GM12872 (cell line): ENCODE measurements around the gene SMYD4.

ENCODE experiments used
- TF ChIP-seq, protein P1 (sequence below): IDR thresholded peaks from 3 replicates; pipeline ENCODE4 v1.5.1; 2011; ENCODE audit warnings: low read depth, mild to moderate bottlenecking, low read length, moderate library complexity; ENCODE audit not compliant: insufficient read depth

SMYD4 gene

GRCh38 chr17:1745513-1746020, 84.1 kb downstream of the SMYD4 start:
- TF ChIP-seq, protein P1, sequence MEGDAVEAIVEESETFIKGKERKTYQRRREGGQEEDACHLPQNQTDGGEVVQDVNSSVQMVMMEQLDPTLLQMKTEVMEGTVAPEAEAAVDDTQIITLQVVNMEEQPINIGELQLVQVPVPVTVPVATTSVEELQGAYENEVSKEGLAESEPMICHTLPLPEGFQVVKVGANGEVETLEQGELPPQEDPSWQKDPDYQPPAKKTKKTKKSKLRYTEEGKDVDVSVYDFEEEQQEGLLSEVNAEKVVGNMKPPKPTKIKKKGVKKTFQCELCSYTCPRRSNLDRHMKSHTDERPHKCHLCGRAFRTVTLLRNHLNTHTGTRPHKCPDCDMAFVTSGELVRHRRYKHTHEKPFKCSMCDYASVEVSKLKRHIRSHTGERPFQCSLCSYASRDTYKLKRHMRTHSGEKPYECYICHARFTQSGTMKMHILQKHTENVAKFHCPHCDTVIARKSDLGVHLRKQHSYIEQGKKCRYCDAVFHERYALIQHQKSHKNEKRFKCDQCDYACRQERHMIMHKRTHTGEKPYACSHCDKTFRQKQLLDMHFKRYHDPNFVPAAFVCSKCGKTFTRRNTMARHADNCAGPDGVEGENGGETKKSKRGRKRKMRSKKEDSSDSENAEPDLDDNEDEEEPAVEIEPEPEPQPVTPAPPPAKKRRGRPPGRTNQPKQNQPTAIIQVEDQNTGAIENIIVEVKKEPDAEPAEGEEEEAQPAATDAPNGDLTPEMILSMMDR, result no peak

DNA sequence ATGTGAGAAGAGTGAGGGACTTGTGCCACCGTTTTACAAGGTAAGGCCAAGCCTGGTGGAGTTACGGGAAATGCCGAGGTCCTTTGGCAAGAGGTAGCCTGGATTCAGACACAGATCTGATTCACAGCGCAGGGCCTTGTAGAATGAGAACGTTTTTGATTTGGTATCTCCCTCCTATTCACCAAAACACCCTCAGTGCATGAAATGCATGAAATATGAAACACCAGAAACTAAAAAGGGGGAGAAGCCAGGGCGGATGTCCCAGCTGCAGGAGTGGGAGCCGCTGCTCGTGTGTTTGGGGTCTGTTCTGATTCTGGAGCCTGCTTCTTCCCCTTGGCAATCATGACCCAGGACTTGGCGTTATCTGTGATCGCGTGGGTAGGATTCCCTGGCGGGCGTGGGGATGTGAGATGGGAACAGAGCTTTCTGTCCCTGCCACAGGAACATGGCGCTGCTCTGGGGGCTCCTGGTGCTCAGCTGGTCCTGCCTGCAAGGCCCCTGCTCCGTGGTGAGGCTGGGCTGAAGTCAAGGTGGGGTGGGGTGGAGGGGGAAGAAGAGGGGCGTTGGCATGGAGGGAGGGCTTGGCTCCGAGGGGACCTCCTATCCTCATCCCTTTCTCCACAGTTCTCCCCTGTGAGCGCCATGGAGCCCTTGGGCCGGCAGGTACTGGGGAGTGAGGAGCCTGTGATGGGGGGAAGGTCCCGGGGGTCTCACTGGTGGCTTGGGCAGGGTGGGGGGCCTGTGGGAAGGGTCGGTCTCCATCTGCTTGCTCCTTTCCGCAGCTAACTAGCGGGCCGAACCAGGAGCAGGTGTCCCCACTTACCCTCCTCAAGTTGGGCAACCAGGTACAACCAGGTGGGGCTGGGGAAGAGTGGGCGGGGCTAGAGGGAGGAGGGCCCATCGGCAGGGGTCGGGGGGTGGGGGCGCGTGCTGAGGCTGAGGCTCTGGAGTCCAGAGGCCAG, 84.9 kb downstream of the SMYD4 start:
- TF ChIP-seq, protein P1, result no peak

- TF ChIP-seq, protein P1, result no peak
Observed at GRCh38 chr17:1743088-1743439, 86.6 kb downstream of the SMYD4 start.

DNA sequence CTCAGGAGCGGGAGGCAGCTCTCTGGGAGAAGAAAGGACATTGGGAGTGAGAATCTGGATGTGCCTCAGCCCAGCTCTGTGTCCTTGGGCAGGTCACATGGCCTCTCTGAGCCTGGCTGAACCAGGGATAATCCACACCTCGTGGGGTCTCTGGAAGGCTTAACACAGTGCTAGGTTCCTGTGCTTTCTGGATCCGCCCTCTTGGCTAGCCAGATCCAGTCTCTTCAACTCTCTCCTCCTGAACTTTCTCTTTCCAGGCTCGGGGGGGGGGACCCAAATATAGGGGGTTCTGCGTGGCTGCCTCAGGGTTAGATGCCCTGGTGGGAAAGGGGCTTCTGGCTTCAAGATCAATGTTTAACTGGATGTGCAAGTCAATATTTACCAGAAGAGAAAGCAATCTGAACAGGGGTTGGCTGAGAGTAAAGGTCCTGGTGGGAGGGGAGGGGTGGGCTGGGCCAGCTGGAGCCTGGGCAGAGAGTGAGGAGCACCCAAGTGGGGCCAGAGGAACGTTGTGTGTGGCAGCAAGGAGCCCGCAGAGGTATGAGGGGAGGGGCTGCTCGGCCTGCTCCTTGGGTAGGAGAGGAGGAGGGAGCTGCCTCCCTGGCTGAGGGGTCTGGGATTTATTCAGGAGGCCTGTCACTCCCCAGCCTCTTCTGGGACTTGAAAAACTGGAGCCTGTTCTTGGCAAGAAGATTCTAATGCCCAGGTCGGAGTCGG, 87.2 kb downstream of the SMYD4 start, which contains the start of gene SERPINF2:
Gene SERPINF2 (plus strand): TSS at position 501 of the 717 bp plus-strand sequence. CDS start 2,125 bp downstream, outside the sequence.
- TF ChIP-seq, protein P1, result no peak

DNA sequence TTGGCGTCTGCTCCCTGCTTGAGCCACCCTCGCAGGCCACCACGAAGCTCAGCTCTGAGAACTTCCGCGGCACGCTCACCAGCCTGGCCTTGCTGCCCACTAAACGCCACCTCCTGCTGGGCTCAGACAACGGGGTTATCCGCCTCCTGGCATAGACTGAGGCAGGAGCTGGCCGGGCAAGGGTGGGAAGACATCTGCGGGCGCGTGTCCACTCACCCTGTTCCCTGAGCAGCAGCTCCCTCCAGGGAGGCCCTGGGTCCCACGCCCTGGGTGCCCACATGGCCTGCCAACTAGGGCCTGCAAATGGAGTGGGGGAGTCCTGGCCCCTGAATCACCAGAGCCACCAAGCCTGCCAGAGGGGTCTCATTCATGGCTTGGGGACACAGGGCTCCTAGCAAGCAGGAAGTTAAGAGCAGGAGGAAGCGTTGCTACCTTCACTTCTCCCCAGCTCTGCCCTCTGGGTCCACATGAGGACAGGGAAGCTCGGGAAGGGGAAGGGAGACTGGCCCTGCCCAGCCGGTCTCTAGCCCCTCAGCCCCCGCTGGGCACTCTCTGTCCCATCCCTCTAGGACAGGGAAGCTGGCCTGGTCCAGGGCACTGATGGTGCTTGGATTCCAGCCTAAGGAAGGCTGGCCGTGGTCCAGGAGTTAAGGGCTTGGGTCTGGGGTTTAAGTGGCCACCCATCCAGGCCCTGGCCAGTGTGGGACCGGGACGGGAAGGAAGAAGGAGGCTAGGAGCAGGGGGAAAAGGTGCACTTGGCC, 92.0 kb downstream of the SMYD4 start:
- TF ChIP-seq, protein P1, result no peak

DNA sequence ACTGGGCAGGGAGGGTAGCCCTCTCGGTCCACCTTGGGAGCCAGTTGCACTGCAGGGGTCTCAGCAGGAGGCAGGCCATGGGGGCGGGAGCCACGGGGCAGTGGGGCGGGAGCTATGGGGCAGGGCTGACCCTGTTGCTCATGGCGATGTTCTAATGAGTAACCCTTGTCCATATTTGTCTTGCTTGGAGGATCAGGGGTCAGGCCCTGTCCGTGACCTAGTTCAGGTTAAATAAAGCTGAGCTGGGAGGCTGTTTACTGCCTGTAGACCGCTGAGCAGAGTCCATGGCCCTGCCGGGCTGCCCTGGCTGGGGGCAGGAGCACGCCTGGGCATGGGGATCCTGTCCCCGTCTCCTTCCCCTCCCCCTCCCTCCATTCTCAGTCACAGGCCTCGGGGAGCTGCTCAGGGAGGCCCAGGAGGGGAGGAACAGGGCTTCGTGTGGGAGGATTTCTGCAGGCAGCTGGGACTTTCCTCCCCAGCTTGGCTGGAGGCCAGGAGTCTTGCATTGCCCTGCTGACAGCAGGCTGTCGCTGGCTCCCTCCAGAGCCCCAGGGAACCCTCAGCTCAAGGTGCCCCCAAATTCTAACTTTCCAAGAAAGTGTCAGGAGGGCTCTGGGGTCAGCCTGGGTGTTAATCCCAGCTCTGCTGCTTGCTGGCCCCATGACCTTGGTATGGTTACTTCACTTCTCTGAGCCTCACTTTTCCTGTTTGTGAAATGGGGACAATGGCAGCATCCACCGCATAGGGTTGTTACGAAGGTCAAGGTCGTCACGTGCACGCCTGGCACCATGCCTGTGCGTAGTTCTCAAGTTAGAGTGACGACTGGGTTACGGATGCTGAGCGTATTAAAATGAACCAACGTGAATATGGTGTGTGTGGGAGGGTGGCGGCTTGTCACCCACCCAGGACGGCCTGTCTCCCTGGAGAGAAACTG, 93.1 kb downstream of the SMYD4 start:
- TF ChIP-seq, protein P1, result no peak
